COLO668 (cell line): ENCODE results near the gene TUT4.
"Not testable (repeated sequence)": the region's sequence is repeated elsewhere in the genome, so short reads cannot be mapped to it uniquely, and the experiment has no call there.

Experiments used
- DNase-seq: peaks from one replicate; lab custom pipeline; 2025; ENCODE audit not compliant: unreplicated experiment; lab: John Stamatoyannopoulos, UW

TUT4 gene

DNA sequence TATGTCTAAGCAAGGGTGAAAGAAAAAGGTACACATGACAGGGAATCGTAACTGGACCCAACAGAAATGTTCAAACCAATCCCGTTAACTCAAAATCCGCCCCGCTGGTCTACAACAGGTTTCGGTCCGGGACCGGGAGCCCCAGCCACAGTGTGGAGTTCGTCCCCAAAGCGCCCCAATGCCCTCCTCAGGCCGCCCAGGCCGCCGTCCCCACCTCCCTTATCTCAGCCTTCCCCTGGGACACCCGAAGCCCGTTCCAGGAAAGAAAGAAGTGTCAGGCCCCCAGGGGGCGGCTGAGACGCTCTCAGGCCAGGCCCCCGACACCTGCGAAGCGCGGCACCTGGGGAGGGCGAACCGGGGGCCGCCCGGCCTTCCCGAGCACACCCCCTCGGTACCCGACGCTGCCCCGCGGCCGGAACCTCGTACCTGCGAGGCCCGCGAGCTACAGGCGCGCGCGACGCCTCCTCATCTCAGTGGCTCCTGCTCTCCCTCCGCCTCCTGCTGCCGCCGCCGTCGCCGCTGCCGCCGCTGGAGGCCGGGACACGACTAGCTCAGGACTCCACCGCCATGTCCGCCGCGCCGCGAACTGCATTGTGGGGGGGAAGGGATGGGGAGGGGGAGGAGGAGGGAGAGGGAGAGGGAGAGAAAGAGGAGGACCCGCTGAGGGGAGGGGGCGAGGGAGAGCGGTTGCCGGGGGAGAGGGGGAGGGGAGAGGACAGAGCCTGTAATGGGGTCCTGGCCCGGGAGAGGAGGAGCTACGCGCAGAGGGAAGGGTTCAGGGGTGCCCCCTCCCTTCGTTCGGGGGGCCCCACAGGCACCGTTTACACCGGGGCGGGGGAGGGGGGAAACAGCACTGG, at the start of gene TUT4:
Gene TUT4 (minus strand): TSS at position 588 of the 857 bp plus-strand sequence. CDS start 26,812 bp downstream, outside the sequence.
- peak; percentile 95 for DNase-seq

DNA sequence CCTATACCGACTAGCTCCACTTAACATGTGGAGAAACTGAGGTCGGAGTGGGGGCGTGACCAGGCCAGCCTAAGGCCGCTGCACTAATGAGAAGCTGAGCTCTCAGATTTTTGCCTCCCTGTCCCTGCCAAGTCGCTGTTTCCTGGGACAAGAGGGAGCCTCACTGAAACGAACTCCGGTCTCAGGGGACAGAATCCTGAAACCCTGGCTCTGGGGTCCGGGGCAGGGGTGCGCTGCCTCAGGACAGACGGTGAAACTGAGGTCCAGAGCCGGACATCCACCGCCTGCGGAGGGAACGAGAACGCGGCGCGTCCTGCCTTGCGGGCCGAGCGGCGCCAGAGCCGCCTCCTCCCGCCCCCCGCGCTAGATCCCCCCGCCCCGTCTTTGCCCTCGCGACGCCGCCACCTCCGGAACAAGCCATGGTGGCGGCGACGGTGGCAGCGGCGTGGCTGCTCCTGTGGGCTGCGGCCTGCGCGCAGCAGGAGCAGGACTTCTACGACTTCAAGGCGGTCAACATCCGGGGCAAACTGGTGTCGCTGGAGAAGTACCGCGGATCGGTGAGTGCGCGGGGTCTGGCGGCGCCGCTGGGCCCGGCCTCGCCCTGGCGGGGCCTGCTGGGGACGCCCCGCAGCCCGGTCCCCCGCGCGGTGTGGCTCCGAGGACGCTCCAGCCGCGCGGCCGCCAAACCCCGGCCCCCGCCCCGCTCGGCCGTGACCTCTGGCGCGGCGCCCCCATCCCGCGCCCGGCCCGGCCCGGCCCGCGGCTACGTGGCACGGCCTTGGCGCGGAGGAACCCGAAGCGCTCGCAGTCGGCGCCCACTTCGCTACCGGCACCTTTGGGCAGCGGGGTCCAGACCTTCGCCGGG, 49.3 kb upstream of the TUT4 start, which contains the start of gene GPX7:
Gene GPX7 (plus strand): TSS at position 381 of the 865 bp plus-strand sequence. CDS start 39 bp downstream, at position 420.
- peak; percentile 62 for DNase-seq

DNA sequence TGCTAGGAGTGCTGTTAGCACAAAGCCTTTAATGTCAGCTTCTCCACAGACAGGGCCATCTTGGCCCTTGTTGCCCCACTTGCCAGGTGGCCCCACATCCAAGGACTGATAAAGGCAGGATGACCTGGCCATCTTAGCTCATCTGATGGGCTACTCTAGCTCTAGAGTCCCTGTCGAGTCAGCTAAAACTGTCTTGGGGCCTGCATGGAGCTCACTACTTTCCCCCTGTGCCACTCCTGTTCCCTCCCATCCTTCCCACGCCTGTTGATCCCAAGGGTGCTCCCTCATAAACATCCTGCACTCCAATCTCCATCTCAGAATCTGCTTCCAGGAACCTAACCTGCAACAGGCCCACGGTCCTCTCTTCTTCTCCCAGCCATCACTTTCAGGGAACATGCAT, 48.6 kb upstream of the TUT4 start:
- DNase-seq = no peak

DNA sequence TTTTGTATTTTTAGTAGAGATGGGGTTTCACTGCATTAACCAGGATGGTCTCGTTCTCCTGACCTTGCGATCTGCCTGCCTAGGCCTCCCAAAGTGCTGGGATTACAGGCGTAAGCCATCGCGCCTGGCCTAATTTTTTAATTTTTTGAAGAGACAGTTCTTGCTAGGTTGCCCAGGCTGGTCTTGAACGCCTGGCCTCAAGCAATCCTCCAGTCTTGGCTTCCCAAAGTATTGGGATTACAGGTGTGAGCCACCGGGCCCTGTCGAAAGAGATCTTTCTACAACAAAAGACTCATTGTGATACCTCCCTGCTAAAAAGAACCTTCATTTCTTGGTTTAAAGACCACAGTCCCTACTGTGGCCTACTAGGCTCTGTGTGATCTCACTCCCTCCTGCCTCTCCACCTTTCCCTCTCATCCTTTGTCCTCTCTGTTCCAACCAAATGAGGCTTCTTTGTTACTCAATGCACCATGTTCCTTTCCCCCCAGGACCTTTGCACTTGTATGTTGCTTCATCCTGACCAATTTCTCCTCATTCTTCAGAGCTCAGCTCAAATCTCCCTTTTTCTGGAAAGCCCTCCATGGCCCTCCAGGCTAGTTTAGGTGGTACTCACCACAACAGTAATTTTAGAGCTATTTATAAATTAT, 47.8 kb upstream of the TUT4 start:
- no peak for DNase-seq

DNA sequence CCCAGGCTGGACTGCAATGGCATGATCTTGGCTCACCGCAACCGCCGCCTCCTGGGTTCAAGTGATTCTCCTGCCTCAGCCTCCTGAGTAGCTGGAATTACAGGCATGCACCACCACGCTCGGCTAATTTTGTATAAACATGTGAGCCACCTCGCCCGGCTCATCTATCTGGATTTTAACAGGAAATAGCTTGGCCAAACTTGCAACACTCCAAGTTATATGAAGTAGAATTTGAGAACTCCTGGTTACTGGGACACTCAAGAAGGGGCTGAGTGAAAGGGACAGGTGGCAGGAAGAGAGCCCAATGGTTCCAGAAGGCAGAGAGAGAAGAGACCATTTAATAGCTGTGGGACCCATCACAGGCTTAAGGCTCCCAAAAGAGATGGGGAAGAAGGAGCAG, 46.3 kb upstream of the TUT4 start:
- no peak for DNase-seq

DNA sequence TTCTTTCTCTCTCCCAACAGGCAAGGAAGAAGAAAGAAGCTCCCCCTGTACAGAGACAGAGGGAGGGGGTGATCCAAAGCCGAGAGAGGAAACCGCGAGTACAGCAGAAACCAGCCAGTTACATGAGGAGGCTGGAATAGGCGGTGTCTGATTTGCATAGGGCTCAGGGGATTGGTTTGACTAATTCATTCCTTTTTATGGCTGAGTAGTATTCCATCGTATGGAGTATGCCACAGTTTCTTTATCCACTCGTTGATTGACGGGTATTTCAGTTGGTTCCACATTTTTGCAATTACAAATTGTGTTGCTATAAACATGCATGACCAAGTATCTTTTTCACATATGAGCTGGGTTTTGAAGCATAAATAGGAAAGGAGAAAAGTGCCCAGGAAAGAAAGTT, 45.8 kb upstream of the TUT4 start:
- no peak for DNase-seq

GRCh38 chr1:52597912-52598311, 45.0 kb upstream of the TUT4 start:
- no peak for DNase-seq

DNA sequence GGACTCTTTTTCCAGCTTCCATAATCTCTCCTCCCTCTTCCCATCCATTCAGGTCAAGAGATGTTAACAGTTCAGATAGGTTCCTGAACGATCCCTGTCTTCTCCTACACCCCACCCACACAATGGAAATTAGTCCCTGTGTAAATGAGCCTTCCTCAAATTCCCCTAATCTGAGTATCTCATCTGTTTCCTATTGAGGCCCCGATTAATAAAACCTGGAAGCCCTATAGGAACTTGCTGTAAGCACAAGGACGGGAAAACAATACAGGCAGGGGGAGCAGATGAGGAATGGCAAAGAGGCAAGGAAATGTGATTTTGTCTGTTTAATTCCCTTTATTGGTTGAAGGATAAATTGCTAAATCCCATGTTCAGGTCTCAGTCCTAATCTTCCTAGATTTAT, 42.2 kb upstream of the TUT4 start:
- DNase-seq = no peak

- DNase-seq = no peak
Observed at GRCh38 chr1:52593495-52593894, 40.6 kb upstream of the TUT4 start.

GRCh38 chr1:52592637-52593323, 39.9 kb upstream of the TUT4 start:
- DNase-seq = no peak

- no peak for DNase-seq
Observed at GRCh38 chr1:52590266-52590665, 37.4 kb upstream of the TUT4 start.

DNA sequence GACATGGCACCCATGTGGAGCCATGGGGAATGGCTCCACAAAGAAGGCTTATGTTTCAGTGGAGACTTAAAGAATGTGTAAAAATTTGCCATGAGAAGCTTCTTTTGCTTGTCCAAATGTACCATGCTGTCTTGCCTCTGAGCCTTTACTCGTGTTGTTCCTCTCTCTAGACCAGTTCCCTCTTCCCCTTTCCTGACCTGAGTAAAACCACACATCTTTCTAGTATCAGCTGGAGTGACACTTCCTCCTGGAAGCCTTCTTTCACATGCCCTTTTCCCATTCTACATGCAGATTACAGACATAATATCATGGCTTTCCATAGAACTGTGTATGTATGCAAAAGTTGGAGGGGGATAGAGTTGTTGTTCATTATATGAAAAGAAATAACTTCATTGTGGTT, 35.6 kb upstream of the TUT4 start:
- no peak for DNase-seq

GRCh38 chr1:52588027-52588426, 35.1 kb upstream of the TUT4 start:
- DNase-seq = no peak

GRCh38 chr1:52585474-52585873, 32.6 kb upstream of the TUT4 start:
- DNase-seq = no peak

DNA sequence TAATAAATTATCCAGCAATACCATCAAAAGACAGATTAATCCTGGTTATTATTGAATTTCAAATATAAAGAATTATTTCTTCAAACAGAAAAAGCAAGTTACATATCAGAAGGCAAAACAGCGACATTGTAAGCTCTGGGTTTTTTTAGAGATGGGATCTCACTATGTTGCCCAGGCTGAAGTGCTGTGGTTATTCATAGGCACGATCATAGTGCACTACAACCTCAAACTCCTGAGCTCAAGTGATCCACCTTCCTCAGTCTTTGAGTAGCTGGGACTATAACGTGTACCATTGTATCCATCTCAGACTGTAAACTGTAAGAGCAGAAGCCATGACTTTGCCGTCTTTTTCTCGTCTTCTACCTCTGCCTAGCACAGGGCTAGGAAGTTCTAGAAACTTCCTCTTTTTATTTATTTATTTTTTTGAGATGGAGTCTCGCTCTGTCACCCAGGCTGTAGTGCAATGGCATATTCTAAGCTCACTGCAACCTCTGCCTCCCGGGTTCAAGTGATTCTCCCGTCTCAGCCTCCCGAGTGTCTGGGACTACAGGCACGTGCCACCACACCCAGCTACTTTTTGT, 29.3 kb upstream of the TUT4 start:
- no peak for DNase-seq

- DNase-seq = no peak
Observed at GRCh38 chr1:52580283-52580682, 27.4 kb upstream of the TUT4 start.

GRCh38 chr1:52579415-52579814, 26.5 kb upstream of the TUT4 start:
- no peak for DNase-seq

DNA sequence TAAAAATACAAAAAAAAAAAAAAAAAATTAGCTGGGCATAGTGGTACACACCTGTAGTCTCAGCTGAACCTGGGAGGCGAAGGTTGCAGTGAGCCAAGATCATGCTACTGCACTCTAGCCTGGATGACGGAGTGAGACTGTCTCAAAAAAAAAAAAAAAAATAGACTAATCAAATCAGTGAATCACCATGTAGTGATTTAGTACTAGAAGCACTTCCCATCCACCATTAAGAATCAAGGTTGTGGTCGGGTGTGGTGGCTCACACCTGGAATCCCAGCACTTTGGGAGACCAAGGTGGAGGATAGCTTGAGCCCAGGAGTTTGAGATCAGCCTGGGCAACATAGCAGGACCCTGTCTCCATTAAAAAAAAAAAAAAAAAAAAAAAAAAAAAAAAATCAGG, 25.2 kb upstream of the TUT4 start:
- not testable (repeated sequence) for DNase-seq

- DNase-seq = no peak
Observed at GRCh38 chr1:52576074-52576473, 23.2 kb upstream of the TUT4 start.

- no peak for DNase-seq
Observed at GRCh38 chr1:52574594-52574993, 21.7 kb upstream of the TUT4 start.
